H1 (cell line): ENCODE results near the gene KCND3. TPM values are rescaled to one million over a fixed set of nuclear protein-coding genes. Genes with fewer than 3 reads are reported as not detected.

Experiments
- CTCF ChIA-PET: fragments of 300-600 bp; sonication (Branson Sonifier 250); formaldehyde crosslinking; loops from one replicate; lab custom pipeline; 2021; ENCODE audit not compliant: partially characterized antibody; lab: Charles Lee
- POLR2A ChIA-PET: fragments of 300-600 bp; sonication (Branson Sonifier 250); formaldehyde crosslinking; loops from one replicate; lab custom pipeline; 2021; ENCODE audit warnings: inconsistent platforms; ENCODE audit not compliant: partially characterized antibody; lab: Charles Lee
- DNase-seq, 2 experiments: peaks; one replicate each; pipeline versions ENCODE4 v3.0.0 to v3.0.0-alpha.2; 2010 to 2022; ENCODE audit warnings: low spot score in 2 of 2, low read depth in 1 of 2, mixed read lengths in 1 of 2
- FAIRE-seq: peaks from 2 replicates; lab custom pipeline; 2011; peaks lifted over from hg19 to GRCh38; lab: Jason Lieb, UNC
- H2AFZ ChIP-seq: 2 replicates; pipeline ENCODE4 v1.8.1; 2012; ENCODE audit warnings: low read length, inconsistent platforms
- H2AK5ac ChIP-seq: 2 replicates; pipeline ENCODE4 v1.6.1; 2013; ENCODE audit warnings: low read depth, low read length
- H2BK120ac ChIP-seq: replicated peaks from 2 replicates; pipeline ENCODE3; 2013; ENCODE audit warnings: low read depth, low read length, inconsistent platforms
- H2BK12ac ChIP-seq: 2 replicates; pipeline ENCODE4 v1.6.1; 2013; ENCODE audit warnings: low read depth, low read length
- H2BK15ac ChIP-seq: 2 replicates; pipeline ENCODE4 v1.6.1; 2013; ENCODE audit warnings: low read length
- H2BK20ac ChIP-seq: 2 replicates; pipeline ENCODE4 v1.6.1; 2013; ENCODE audit warnings: low read length
- H2BK5ac ChIP-seq: 2 replicates; pipeline ENCODE4 v1.6.1; 2013; ENCODE audit warnings: low read depth, low read length
- H3K14ac ChIP-seq: 2 replicates; pipeline ENCODE4 v1.6.1; 2013; ENCODE audit warnings: inconsistent platforms; ENCODE audit not compliant: insufficient read length
- H3K18ac ChIP-seq: 2 replicates; pipeline ENCODE4 v1.6.1; 2013; ENCODE audit warnings: low read length; ENCODE audit errors: extremely low read depth
- H3K23ac ChIP-seq: 2 replicates; pipeline ENCODE4 v1.6.1; 2013; ENCODE audit warnings: inconsistent platforms; ENCODE audit not compliant: insufficient read length
- H3K23me2 ChIP-seq: 2 replicates; pipeline ENCODE4 v1.6.1; 2013; ENCODE audit warnings: low read depth, low read length
- H3K27ac ChIP-seq: 2 replicates; pipeline ENCODE4 v1.6.1; 2011; ENCODE audit warnings: low read depth, low read length, inconsistent platforms
- H3K27me3 ChIP-seq, 4 experiments: replicated peaks in 1 of 4; 1 replicate in 1 of 4; 2 replicates in 3 of 4; pipeline versions ENCODE4 v1.6.1 to v1.8.1; 2011 to 2013; ENCODE audit warnings: low read length in 3 of 4, mild to moderate bottlenecking in 3 of 4, inconsistent platforms in 2 of 4, mixed read lengths in 2 of 4, moderate library complexity in 1 of 4; ENCODE audit not compliant: control insufficient read depth in 3 of 4, insufficient read depth in 3 of 4; ENCODE audit errors: extremely low read depth in 1 of 4
- H3K36me3 ChIP-seq, 4 experiments: 2 replicates each; pipeline versions ENCODE4 v1.6.1 to v1.8.1; 2011 to 2013; ENCODE audit warnings: mild to moderate bottlenecking in 4 of 4, low read length in 3 of 4, moderate library complexity in 2 of 4, control low read depth in 1 of 4, inconsistent platforms in 1 of 4; ENCODE audit not compliant: insufficient read depth in 4 of 4, control insufficient read depth in 2 of 4
- H3K4ac ChIP-seq: replicated peaks from 2 replicates; pipeline ENCODE3; 2013; ENCODE audit warnings: low read length, low read depth, mixed read lengths, inconsistent platforms; ENCODE audit not compliant: insufficient read length
- H3K4me1 ChIP-seq, 4 experiments: replicated peaks in 1 of 4; 1 replicate in 1 of 4; 2 replicates in 3 of 4; pipeline versions ENCODE4 v1.6.1 to v1.8.1; 2011 to 2013; ENCODE audit warnings: low read length in 3 of 4, inconsistent platforms in 2 of 4, mixed read lengths in 1 of 4; ENCODE audit not compliant: insufficient read depth in 4 of 4, control insufficient read depth in 3 of 4
- H3K4me2 ChIP-seq, 2 experiments: 2 replicates each; pipeline versions ENCODE4 v1.6.1 to v1.8.1; 2011 to 2013; ENCODE audit warnings: low read depth in 2 of 2, low read length in 2 of 2, control low read depth in 1 of 2, inconsistent platforms in 1 of 2, mild to moderate bottlenecking in 1 of 2; ENCODE audit not compliant: insufficient read depth in 1 of 2
- H3K4me3 ChIP-seq, 4 experiments: fragments of 200-600, 300-600 bp in 1 of 4; sonication (generic), shearing (Covaris generic), sonication (Bioruptor Twin) in 1 of 4; 2 replicates each; pipeline versions ENCODE4 v1.5.1 to v1.8.1; 2011 to 2016; ENCODE audit warnings: low read length in 4 of 4, low read depth in 3 of 4, control low read depth in 2 of 4, inconsistent platforms in 2 of 4, mild to moderate bottlenecking in 2 of 4, mixed read lengths in 1 of 4, moderate library complexity in 1 of 4; ENCODE audit not compliant: insufficient read depth in 2 of 4; ENCODE audit errors: extremely low read depth in 1 of 4
- H3K56ac ChIP-seq: replicated peaks from 2 replicates; pipeline ENCODE3; 2013; ENCODE audit warnings: low read depth, mild to moderate bottlenecking, mixed read lengths, low read length, inconsistent platforms; ENCODE audit not compliant: insufficient read length
- H3K79me1 ChIP-seq: 2 replicates; pipeline ENCODE4 v1.6.1; 2013; ENCODE audit warnings: low read depth, low read length, control low read depth
- H3K79me2 ChIP-seq, 2 experiments: 2 replicates each; pipeline versions ENCODE4 v1.6.1 to v1.8.1; 2012 to 2013; ENCODE audit warnings: low read length in 2 of 2, mild to moderate bottlenecking in 2 of 2, inconsistent platforms in 1 of 2; ENCODE audit not compliant: insufficient read depth in 2 of 2, control insufficient read depth in 1 of 2
- H3K9ac ChIP-seq, 4 experiments: replicated peaks in 1 of 4; 1 replicate in 1 of 4; 2 replicates in 3 of 4; pipeline versions ENCODE4 v1.6.1 to v1.8.1; 2011 to 2013; ENCODE audit warnings: low read depth in 3 of 4, low read length in 3 of 4, control low read depth in 2 of 4, mild to moderate bottlenecking in 2 of 4, moderate library complexity in 2 of 4, inconsistent platforms in 1 of 4; ENCODE audit errors: extremely low read depth in 1 of 4
- H3K9me3 ChIP-seq, 2 experiments: 2 replicates each; pipeline versions ENCODE4 v1.6.1 to v1.8.1; 2012 to 2013; ENCODE audit warnings: mild to moderate bottlenecking in 2 of 2, moderate library complexity in 2 of 2, control low read depth in 1 of 2, inconsistent platforms in 1 of 2, low read depth in 1 of 2, low read length in 1 of 2, mixed read lengths in 1 of 2; ENCODE audit not compliant: insufficient read depth in 2 of 2
- H4K20me1 ChIP-seq, 2 experiments: replicated peaks in 1 of 2; 2 replicates each; pipeline versions ENCODE3 to v1.8.1; 2011 to 2013; ENCODE audit warnings: inconsistent platforms in 2 of 2, low read length in 2 of 2, mild to moderate bottlenecking in 1 of 2; ENCODE audit not compliant: insufficient read depth in 2 of 2, control insufficient read depth in 1 of 2
- H4K5ac ChIP-seq: 2 replicates; pipeline ENCODE4 v1.6.1; 2013; ENCODE audit warnings: low read length, low read depth, mixed read lengths, inconsistent platforms; ENCODE audit not compliant: insufficient read length
- H4K8ac ChIP-seq: 2 replicates; pipeline ENCODE4 v1.8.0; 2013; ENCODE audit warnings: mild to moderate bottlenecking, moderate library complexity, low read length, inconsistent platforms; ENCODE audit not compliant: insufficient read depth; ENCODE audit errors: extremely low read depth
- H4K91ac ChIP-seq: replicated peaks from 2 replicates; pipeline ENCODE3; 2013; ENCODE audit warnings: low read length, mixed read lengths, inconsistent platforms; ENCODE audit not compliant: insufficient read length
- EZH2 ChIP-seq: fragments of 200-600 bp; sonication (generic); IDR thresholded peaks from 2 replicates; pipeline ENCODE4 v1.7.1; 2012; ENCODE audit warnings: low read depth, mild to moderate bottlenecking, moderate library complexity, low read length, inconsistent platforms; ENCODE audit not compliant: severe bottlenecking
- WGBS, 2 experiments: shearing (Covaris generic) in 1 of 2; methylation state at CpG; one replicate each; pipeline versions ENCODE4 v1.1.6 to v1.1.7; 2013 to 2015; ENCODE audit warnings: low lambda C conversion rate in 2 of 2, mixed read lengths in 2 of 2, inconsistent platforms in 1 of 2, low coverage in 1 of 2, missing lambda C conversion rate in 1 of 2; ENCODE audit not compliant: insufficient replicate concordance in 2 of 2, insufficient coverage in 1 of 2, insufficient read length in 1 of 2; ENCODE audit errors: extremely low coverage in 1 of 2, missing lambda C conversion rate in 1 of 2; 5-methylcytosine and 5-hydroxymethylcytosine counted together
- polyA plus RNA-seq, 7 experiments: library from polyadenylated mRNA; depleted of rRNA in 3 of 7; stranded (reverse) in 5 of 7; unstranded in 2 of 7; fragments of >200 nt in 5 of 7; fragments of 200-250 nt in 2 of 7; gene quantifications; 1 replicate in 5 of 7; 2 replicates in 1 of 7; 4 replicates in 1 of 7; pipeline versions ENCODE4 v1.2.1 to v1.2.3, GENCODE V29; 2011 to 2013; ENCODE audit warnings: missing spikeins in 2 of 7, mixed read lengths in 2 of 7
- total RNA-seq: library from RNA; stranded (reverse); fragmentation: NEBNext Ultra II Directional; extraction: Animal tissue kit (Norgen Biotek cat#: 25700); gene quantifications from 2 replicates; pipeline ENCODE4 v1.2.1, GENCODE V29; 2021

The KCND3 gene
- total and polyA plus RNA-seq, 2 of the 8 experiments (the other 6 are each of a cell fraction or from before 2014, with no cell fraction given), result 0.14 to 0.48 TPM

GRCh38 chr1:111938123-111938522, 51.3 kb downstream of the KCND3 start:
- Histone ChIP-seq H3K18ac (no peak overlapping the region), H3K4me1 (peaks cover 0 to 2% (median 0%) of the 10 kb centered on the region in 4 experiments; a peak in 2 of 7 replicates), H3K36me3 (no peaks in the 10 kb centered on the region), H2BK5ac (no peak overlapping the region), H3K23ac (no peak overlapping the region), H2AFZ (no peak overlapping the region), H2BK20ac (no peak overlapping the region), H4K91ac (no peak overlapping the region), H4K8ac (no peak overlapping the region), H4K20me1 (no peaks in the 10 kb centered on the region), H3K14ac (no peak overlapping the region), H2BK120ac (no peak overlapping the region), H3K9ac (no peak overlapping the region), H3K4ac (no peak overlapping the region), H2BK15ac (no peak overlapping the region), H3K79me1 (no peaks in the 10 kb centered on the region), H4K5ac (no peak overlapping the region), H3K27ac (no peak overlapping the region), H3K4me3 (no peak overlapping the region), H3K79me2 (no peaks in the 10 kb centered on the region), H3K4me2 (no peak overlapping the region), H2BK12ac (no peak overlapping the region), H3K56ac (no peak overlapping the region), H3K27me3 (no peaks in the 10 kb centered on the region), H3K23me2 (no peaks in the 10 kb centered on the region), H2AK5ac (no peak overlapping the region), H3K9me3 (no peaks in the 10 kb centered on the region)
- WGBS, 2 experiments, result 50% methylated on average over 1 of the region's 1 CpG; no CpG with 5 or more reads in 1 of the 2 experiments
- ChIA-PET CTCF (interaction anchor here (0.6 to 1.5 kb wide), 3 partner anchors 10 to 17 kb away, joined by 3 to 4 read pairs (median 3); no protein-coding TSS in a partner anchor), POLR2A (no interaction called here)
- no peak for TF ChIP-seq EZH2
- FAIRE-seq (no peak), DNase-seq (no peak)
